Right lobe of liver (tissue), 6 donors: ENCODE results near the gene ADIPOR2. TPM values are rescaled to one million over a fixed set of nuclear protein-coding genes. Genes with fewer than 3 reads are reported as not detected.

ENCODE experiments used
- ATAC-seq, 4 donors: fragments of 200-7000 bp; cut with Tn5 transposase; one replicate each; pipeline ENCODE4 v1.9.1; 2020; ENCODE audit warnings: mild to moderate bottlenecking in 4 of 4, moderate library complexity in 4 of 4
- DNase-seq, 3 donors: peaks; one replicate each; pipeline ENCODE4 v3.0.0-alpha.2; 2020
- H3K27ac ChIP-seq, 3 donors: fragments of 200-600 bp; one replicate each; pipeline ENCODE4 v1.8.0; 2022
- H3K27me3 ChIP-seq, 2 donors: fragments of 200-600 bp; one replicate each; pipeline ENCODE4 v1.8.0; 2022
- H3K36me3 ChIP-seq, 4 donors: fragments of 200-600 bp; sonication (generic) in 1 of 4; one replicate each; pipeline versions ENCODE4 v1.5.1 to v1.8.0; 2017 to 2022; ENCODE audit warnings: control low read depth in 1 of 4
- H3K4me1 ChIP-seq, 4 donors: fragments of 200-600 bp; sonication (generic) in 1 of 4; one replicate each; pipeline versions ENCODE4 v1.5.1 to v1.8.0; 2017 to 2022; ENCODE audit warnings: control low read depth in 1 of 4
- H3K4me3 ChIP-seq, 3 donors: fragments of 200-600 bp; one replicate each; pipeline ENCODE4 v1.8.0; 2022
- H3K9me3 ChIP-seq, 4 donors: fragments of 200-600 bp; sonication (generic) in 1 of 4; one replicate each; pipeline versions ENCODE4 v1.5.1 to v1.8.0; 2017 to 2022; ENCODE audit warnings: control low read depth in 1 of 4
- CTCF ChIP-seq, 4 donors: fragments of 200-600 bp in 3 of 4; fragments of 450-650 bp in 1 of 4; IDR thresholded peaks; one replicate each; pipeline versions ENCODE4 v1.5.1 to v1.8.0; 2016 to 2022; ENCODE audit warnings: antibody characterized with exemption in 4 of 4, mild to moderate bottlenecking in 2 of 4
- POLR2A ChIP-seq: fragments of 450-650 bp; IDR thresholded peaks from one replicate; pipeline ENCODE4 v1.6.1; 2017; ENCODE audit warnings: antibody characterized with exemption, mild to moderate bottlenecking
- WGBS: methylation state at CpG from one replicate; pipeline ENCODE4 v1.1.6; 2018; ENCODE audit warnings: low coverage, low lambda C conversion rate; ENCODE audit not compliant: insufficient coverage; ENCODE audit errors: missing lambda C conversion rate; 5-methylcytosine and 5-hydroxymethylcytosine counted together
- intact Hi-C, 2 donors: fragments of 100-400 bp; cut with DNase I; formaldehyde crosslinking; loops; one replicate each; pipeline versions ENCODE4 v1.11.2 to v1.14.1; 2022
- total RNA-seq, 6 experiments: library from RNA; depleted of rRNA in 2 of 6; stranded (reverse); fragments of >200 nt in 2 of 6; fragmentation: NEBNext Ultra II Directional in 3 of 6; extraction: Animal tissue kit (Norgen Biotek cat#: 25700) in 3 of 6; gene quantifications; one replicate each; pipeline versions ENCODE4 v1.1.0 to v1.2.4, GENCODE V29; 2016 to 2023
- donor health status: DM: no; HTN: yes; CAD: no.
- donor health status: DM: no; HTN: no; CAD: no.
- donor health status: DM: no; HTN: no; CAD: no.
- donor health status: DM: no; HTN: yes; CAD: no.
- donor health status: DM: no; HTN: yes; CAD: no.

ADIPOR2 gene
- total RNA-seq, 6 experiments from 2014 or later: 46.5 to 108 (median 59.8) TPM

- Histone ChIP-seq H3K9me3 (peaks cover 0 to 3% (median 0%) of the 10 kb centered on the region in 4 donors), H3K27ac (no peak overlapping the region), H3K27me3 (no peaks in the 10 kb centered on the region), H3K4me3 (no peak overlapping the region), H3K36me3 (peaks cover 0 to 4% (median under 1%) of the 10 kb centered on the region in 4 donors), H3K4me1 (peaks cover 0 to 11% (median 3%) of the 10 kb centered on the region in 4 donors)
- TF ChIP-seq POLR2A (no peak), CTCF (IDR thresholded peaks at IDR 0.05) (no peak)
- DNase-seq (no peak), ATAC-seq (peak in 1 of 4 donors; percentile 17)
- WGBS: 69% methylated on average over 3 of the region's 3 CpGs
- intact Hi-C loops: no loop called here
Measured at GRCh38 chr12:1750300-1750699, 59.4 kb downstream of the ADIPOR2 start.

- Histone ChIP-seq H3K27me3 (no peaks in the 10 kb centered on the region), H3K27ac (peak overlapping the region; percentile 12 to 49 (median 16)), H3K4me3 (no peak overlapping the region), H3K9me3 (no peaks in the 10 kb centered on the region), H3K4me1 (peaks cover 0 to 32% (median 8%) of the 10 kb centered on the region in 4 donors), H3K36me3 (peaks cover 0 to 7% (median 2%) of the 10 kb centered on the region in 4 donors)
- intact Hi-C loops: no loop called here
- ATAC-seq (no peak), DNase-seq (no peak)
- no peak for TF ChIP-seq POLR2A
- no peak for TF ChIP-seq CTCF (IDR thresholded peaks at IDR 0.05)
- WGBS: 80% methylated on average over 2 of the region's 2 CpGs
Measured at GRCh38 chr12:1758376-1758775, 67.5 kb downstream of the ADIPOR2 start.

- Histone ChIP-seq H3K4me3 (no peak overlapping the region), H3K27ac (peak overlapping the region; percentile 12 to 49 (median 16)), H3K27me3 (no peaks in the 10 kb centered on the region), H3K9me3 (no peaks in the 10 kb centered on the region), H3K36me3 (peaks cover 0 to 7% (median 2%) of the 10 kb centered on the region in 4 donors), H3K4me1 (peaks cover 0 to 32% (median 8%) of the 10 kb centered on the region in 4 donors)
- intact Hi-C loops: no loop called here
- no peak for DNase-seq
- WGBS: 27% methylated on average over 4 of the region's 4 CpGs
- TF ChIP-seq POLR2A (no peak), CTCF (IDR thresholded peaks at IDR 0.05) (no peak)
- ATAC-seq: peak in 3 of 4 donors; percentile 24 to 57 (median 55)
Measured at GRCh38 chr12:1758887-1759286, 68.0 kb downstream of the ADIPOR2 start.

- Histone ChIP-seq H3K4me1 (peaks cover 0 to 36% (median 8%) of the 10 kb centered on the region in 4 donors), H3K9me3 (no peaks in the 10 kb centered on the region), H3K4me3 (no peak overlapping the region), H3K27me3 (no peaks in the 10 kb centered on the region), H3K27ac (peak overlapping the region in 2 of 3 donors; percentile 15 to 30), H3K36me3 (no peaks in the 10 kb centered on the region)
- no peak for DNase-seq
- 57% methylated on average over 2 of the region's 2 CpGs for WGBS
- intact Hi-C loops: no loop called here
- TF ChIP-seq CTCF (IDR thresholded peaks at IDR 0.05) (no peak), POLR2A (no peak)
- peak; percentile 81 to 93 (median 87) for ATAC-seq
Measured at GRCh38 chr12:1760566-1761382, 69.9 kb downstream of the ADIPOR2 start.
